Measurements from ENCODE around the gene RPS6KC1. TPM values are rescaled to one million over a fixed set of nuclear protein-coding genes. Genes with fewer than 3 reads are reported as not detected.

RPS6KC1 gene
- total and polyA plus RNA-seq, 9 of the 15 experiments (the other 6 are each of a cell fraction or from before 2014, with no cell fraction given): 4.3 to 34.6 (median 20.9) TPM

GRCh38 chr1:213015099-213016050 lies 35.7 kb upstream of the RPS6KC1 start, which contains the start of gene ANGEL2 (continued):
- peak; percentile 44 for TF ChIP-seq ZBTB40 (IDR thresholded peaks at IDR 0.05)
- no peak for TF ChIP-seq ZBTB40 (CRISPR knock-in tag; IDR thresholded peaks at IDR 0.05)
- no peak for TF ChIP-seq ZNF24 (IDR thresholded peaks at IDR 0.05)
- TF ChIP-seq SIN3B (IDR thresholded peaks at IDR 0.05; ENCODE audit: low read depth): peak; percentile 59
- TF ChIP-seq JUND (IDR thresholded peaks at IDR 0.05; ENCODE audit: borderline replicate concordance, low read depth, low read length): peak; percentile 55; the same call in 1 of the 2 replicates
- peak; percentile 18; the same call in 1 of the 3 replicates for TF ChIP-seq JUND (tag; IDR thresholded peaks at IDR 0.05; ENCODE audit: borderline replicate concordance, low read depth, low read length)
- peak; percentile 99 for TF ChIP-seq NRF1 (conservative IDR thresholded peaks at IDR 0.05 in 1 of 2, IDR thresholded peaks at IDR 0.05 in 1 of 2)
- TF ChIP-seq CBX2 (IDR thresholded peaks at IDR 0.05; ENCODE audit: insufficient read depth, low read length, poor library complexity, severe bottlenecking): no peak
- TF ChIP-seq CCNT2 (IDR thresholded peaks at IDR 0.05; ENCODE audit: borderline replicate concordance, extremely low read depth, insufficient read length, low read depth, low read length): peak; percentile 73
- TF ChIP-seq RBBP5 (IDR thresholded peaks at IDR 0.05; ENCODE audit: borderline replicate concordance, insufficient read depth, low read length, poor library complexity, severe bottlenecking): peak; percentile 93
- TF ChIP-seq ZBTB12 (CRISPR knock-in tag; IDR thresholded peaks at IDR 0.05): 0 out of 2 replicates have a peak, but pooled peaks have one; percentile 29

Measured in K562 (cell line).